ENCODE data around the gene RPS8. TPM values are rescaled to one million over a fixed set of nuclear protein-coding genes. Genes with fewer than 3 reads are reported as not detected.
A peak's percentile ranks its signal among the peaks of the same experiment; 100 is the strongest.
"Not testable (repeated sequence)": the region's sequence is repeated elsewhere in the genome, so short reads cannot be mapped to it uniquely, and the experiment has no call there.

Gene RPS8
- total and polyA plus RNA-seq, 7 experiments from 2014 or later = 954 to 3,409 (median 2,318) TPM

DNA sequence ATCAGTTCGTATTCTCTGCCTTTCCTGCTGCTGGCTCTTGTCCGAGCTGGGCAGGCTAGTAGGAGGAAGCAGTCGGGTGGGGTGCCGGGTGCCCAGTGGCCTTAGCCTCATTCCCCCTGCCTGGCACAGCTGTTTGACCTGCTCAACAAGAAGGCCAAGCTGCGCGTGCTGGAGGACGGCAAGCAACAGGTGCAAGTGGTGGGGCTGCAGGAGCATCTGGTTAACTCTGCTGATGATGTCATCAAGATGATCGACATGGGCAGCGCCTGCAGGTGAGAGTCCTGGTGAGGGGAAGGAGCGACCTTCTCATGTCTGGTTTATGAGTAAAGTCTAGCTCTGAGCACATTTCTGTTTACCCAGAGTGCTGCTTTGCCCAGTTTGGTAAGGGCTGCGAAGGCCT, 16.3 kb upstream of the RPS8 start:
- H3K4me3 Mint-ChIP-seq = no peak overlapping the region
- Histone ChIP-seq H3K4me3 (ENCODE audit: low read length) (no peak overlapping the region), H3K27ac (ENCODE audit: low read depth, low read length) (no peak overlapping the region), H3K4me1 (ENCODE audit: control insufficient read depth in 2 of 2, insufficient read depth in 2 of 2, low read length in 2 of 2) (no peaks in the 10 kb centered on the region), H3K36me3 (ENCODE audit: control insufficient read depth in 2 of 3, insufficient read depth in 3 of 3, low read length in 3 of 3) (no peaks in the 10 kb centered on the region), H3K27me3 (ENCODE audit: control insufficient read depth in 2 of 2, insufficient read depth in 2 of 2, low read length in 2 of 2) (no peaks in the 10 kb centered on the region), H3K9me3 (ENCODE audit: control insufficient read depth in 2 of 3, low read length in 3 of 3) (no peaks in the 10 kb centered on the region)
- ChIA-PET CTCF (no interaction called here), POLR2A (interaction anchor here (0.6 to 1.8 kb wide), 3 partner anchors 14 to 1791 kb away, joined by 3 to 5 read pairs (median 4); partner anchors contain the start of gene RNU5D-1)
- no peaks in the 10 kb centered on the region for H3K27me3 Mint-ChIP-seq
- ATAC-seq (no peak), DNase-seq (no peak)
- H3K27ac Mint-ChIP-seq = no peak overlapping the region
- peaks cover 0 to 34% (median 0%) of the 10 kb centered on the region in 5 donors for H3K36me3 Mint-ChIP-seq
- H3K9me3 Mint-ChIP-seq = no peaks in the 10 kb centered on the region
- peaks cover 0 to 12% (median 4%) of the 10 kb centered on the region in 7 donors for H3K4me1 Mint-ChIP-seq
- intact Hi-C loops (cut with micrococcal nuclease) = no loop called here

DNA sequence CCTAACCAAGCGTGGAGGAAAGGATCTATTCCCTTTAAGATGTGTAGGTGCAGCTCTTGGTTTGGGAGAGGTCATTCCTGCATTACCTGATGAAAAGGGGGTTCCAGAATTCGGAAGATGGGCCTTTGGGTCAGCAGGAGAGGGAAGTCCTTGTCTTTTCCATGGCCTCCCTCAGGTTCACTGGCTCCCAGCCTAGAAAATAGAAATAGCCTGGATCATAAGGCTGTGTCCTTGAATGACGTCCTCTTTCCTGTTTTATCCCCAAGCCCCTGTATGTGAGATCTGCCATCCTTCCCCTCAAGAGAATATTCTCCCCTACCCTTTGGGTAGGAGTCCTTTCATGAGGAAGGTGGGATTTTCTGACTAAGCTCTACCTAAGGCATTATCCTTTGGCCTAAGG, 14.5 kb upstream of the RPS8 start:
- H3K36me3 ChIP-seq (ENCODE audit: control insufficient read depth in 2 of 3, insufficient read depth in 3 of 3, low read length in 3 of 3) = no peaks in the 10 kb centered on the region
- Mint-ChIP-seq H3K27ac (no peak overlapping the region), H3K36me3 (peaks cover 0 to 25% (median 0%) of the 10 kb centered on the region in 5 donors), H3K9me3 (no peaks in the 10 kb centered on the region), H3K27me3 (no peaks in the 10 kb centered on the region), H3K4me1 (peaks cover 0 to 9% (median 4%) of the 10 kb centered on the region in 7 donors), H3K4me3 (no peak overlapping the region)
- H3K9me3 ChIP-seq (ENCODE audit: control insufficient read depth in 2 of 3, low read length in 3 of 3) = no peaks in the 10 kb centered on the region
- no peak overlapping the region for H3K27ac ChIP-seq (ENCODE audit: low read depth, low read length)
- ChIA-PET POLR2A (interaction anchor here (0.7 to 1.5 kb wide), 2 partner anchors 15 to 1306 kb away, joined by 4 read pairs; no protein-coding TSS in a partner anchor), CTCF (no interaction called here)
- no peak for DNase-seq
- H3K4me3 ChIP-seq (ENCODE audit: low read length) = no peak overlapping the region
- H3K27me3 ChIP-seq (ENCODE audit: control insufficient read depth in 2 of 2, insufficient read depth in 2 of 2, low read length in 2 of 2) = no peaks in the 10 kb centered on the region
- no peak for ATAC-seq
- H3K4me1 ChIP-seq (ENCODE audit: control insufficient read depth in 2 of 2, insufficient read depth in 2 of 2, low read length in 2 of 2) = no peaks in the 10 kb centered on the region
- intact Hi-C loops (cut with micrococcal nuclease) = no loop called here

DNA sequence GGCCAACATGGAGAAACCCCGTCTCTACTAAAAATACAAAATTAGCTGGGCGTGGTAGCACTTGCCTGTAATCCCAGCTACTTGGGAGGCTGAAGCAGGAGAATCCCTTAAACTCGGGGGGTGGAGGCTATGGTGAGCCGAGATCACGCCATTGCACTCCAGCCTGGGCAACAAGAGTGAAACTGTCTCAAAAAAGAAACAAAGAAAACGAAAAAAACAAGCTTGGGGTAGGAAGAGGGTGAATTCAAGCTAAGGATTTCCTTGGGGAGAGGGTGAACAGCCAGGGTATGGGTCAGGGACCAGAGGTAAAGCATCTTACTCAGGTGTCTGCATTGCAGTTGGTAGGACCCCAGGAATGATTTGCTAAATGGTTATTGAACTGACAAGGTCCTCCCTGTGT, 8.9 kb upstream of the RPS8 start:
- H3K9me3 Mint-ChIP-seq; ATAC-seq; H3K27ac Mint-ChIP-seq; H3K4me1 ChIP-seq (ENCODE audit: control insufficient read depth in 2 of 2, insufficient read depth in 2 of 2, low read length in 2 of 2); H3K9me3 ChIP-seq (ENCODE audit: control insufficient read depth in 2 of 3, low read length in 3 of 3); H3K4me1 Mint-ChIP-seq; H3K36me3 ChIP-seq (ENCODE audit: control insufficient read depth in 2 of 3, insufficient read depth in 3 of 3, low read length in 3 of 3); H3K27me3 Mint-ChIP-seq; H3K27me3 ChIP-seq (ENCODE audit: control insufficient read depth in 2 of 2, insufficient read depth in 2 of 2, low read length in 2 of 2); DNase-seq; H3K4me3 ChIP-seq (ENCODE audit: low read length); H3K27ac ChIP-seq (ENCODE audit: low read depth, low read length); intact Hi-C loops (cut with micrococcal nuclease); H3K4me3 Mint-ChIP-seq: not testable (repeated sequence)
- CTCF ChIA-PET = interaction anchor here (0.8 kb wide), 1 partner anchor 37 kb away, joined by 3 read pairs; no protein-coding TSS in a partner anchor
- POLR2A ChIA-PET = interaction anchor here (2.1 kb wide), 1 partner anchor 9 kb away, joined by 12 read pairs; the partner anchor contains the start of gene RPS8
- peaks cover 0 to 12% (median 0%) of the 10 kb centered on the region in 5 donors for H3K36me3 Mint-ChIP-seq

DNA sequence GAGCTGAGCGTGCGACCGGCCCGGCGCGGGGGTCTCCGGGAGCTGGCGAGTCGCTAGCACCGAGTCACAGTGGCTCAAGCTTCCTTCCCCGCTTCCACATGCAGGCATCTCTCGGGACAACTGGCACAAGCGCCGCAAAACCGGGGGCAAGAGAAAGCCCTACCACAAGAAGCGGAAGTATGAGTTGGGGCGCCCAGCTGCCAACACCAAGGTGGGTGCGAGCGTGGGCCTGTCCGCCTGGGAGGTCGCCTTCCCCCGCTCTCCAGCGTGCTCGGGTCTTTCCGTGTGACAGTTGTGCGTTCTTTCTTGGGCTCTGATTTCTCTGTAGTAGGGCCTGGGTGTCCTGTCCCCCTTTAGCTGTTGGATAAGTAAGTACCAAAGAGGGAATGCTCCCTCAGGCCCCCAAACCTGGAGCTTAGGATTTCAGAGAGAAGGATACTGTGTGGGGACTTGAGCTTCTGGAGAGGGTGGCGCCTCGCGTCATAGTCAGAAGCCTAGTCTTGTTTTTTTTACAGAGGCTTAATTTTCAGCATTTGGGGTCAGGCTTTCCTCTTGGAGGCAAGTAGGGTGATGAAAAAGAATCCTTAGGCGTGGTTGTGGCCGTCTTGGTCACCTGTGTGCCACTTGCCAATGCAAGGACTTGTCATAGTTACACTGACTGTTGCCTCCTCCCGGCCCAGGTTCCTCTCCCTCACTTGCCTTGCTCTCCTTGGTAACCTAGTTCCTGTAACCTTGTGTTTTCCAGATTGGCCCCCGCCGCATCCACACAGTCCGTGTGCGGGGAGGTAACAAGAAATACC, 790 bp downstream of the RPS8 start:
- DNase-seq (peak in 1 of 9 donors; percentile 24), ATAC-seq (peak; percentile 30)
- peak overlapping the region; percentile 91 to 98 (median 94) for H3K27ac Mint-ChIP-seq
- H3K9me3 Mint-ChIP-seq = no peaks in the 10 kb centered on the region
- Histone ChIP-seq H3K36me3 (ENCODE audit: control insufficient read depth in 2 of 3, insufficient read depth in 3 of 3, low read length in 3 of 3) (peaks cover 0 to 42% (median 7%) of the 10 kb centered on the region in 3 experiments), H3K27ac (ENCODE audit: low read depth, low read length) (peak overlapping the region; percentile 89), H3K9me3 (ENCODE audit: control insufficient read depth in 2 of 3, low read length in 3 of 3) (no peaks in the 10 kb centered on the region), H3K27me3 (ENCODE audit: control insufficient read depth in 2 of 2, insufficient read depth in 2 of 2, low read length in 2 of 2) (no peaks in the 10 kb centered on the region), H3K4me1 (ENCODE audit: control insufficient read depth in 2 of 2, insufficient read depth in 2 of 2, low read length in 2 of 2) (peaks cover 6 to 19% of the 10 kb centered on the region in 2 donors), H3K4me3 (ENCODE audit: low read length) (peak overlapping the region; percentile 99)
- intact Hi-C loops (cut with micrococcal nuclease) = loop anchor here (1.0 to 10.0 kb wide), 15 partner anchors 8 to 909 kb away; partner anchors contain the start of genes KIF2C (in 2 of the 2), PLK3 (in 2 of the 2), RNU5D-1 (in 2 of the 2) and UROD (in 2 of the 2)
- peaks cover 20 to 48% (median 38%) of the 10 kb centered on the region in 7 donors for H3K4me1 Mint-ChIP-seq
- ChIA-PET POLR2A (interaction anchor here (0.5 to 5.5 kb wide), 30 partner anchors 10 to 915 kb away, joined by 3 to 93 read pairs (median 5); partner anchors contain the start of genes BEST4, BTBD19, DYNLT4 and GPBP1L1), CTCF (interaction anchor here (0.6 to 1.6 kb wide), 9 partner anchors 8 to 973 kb away, joined by 3 to 8 read pairs (median 3); partner anchors contain the start of genes HECTD3 and PLK3)
- no peaks in the 10 kb centered on the region for H3K27me3 Mint-ChIP-seq
- peak overlapping the region; percentile 88 to 99 (median 92) for H3K4me3 Mint-ChIP-seq
- H3K36me3 Mint-ChIP-seq = peaks cover 8 to 42% (median 21%) of the 10 kb centered on the region in 5 donors

DNA sequence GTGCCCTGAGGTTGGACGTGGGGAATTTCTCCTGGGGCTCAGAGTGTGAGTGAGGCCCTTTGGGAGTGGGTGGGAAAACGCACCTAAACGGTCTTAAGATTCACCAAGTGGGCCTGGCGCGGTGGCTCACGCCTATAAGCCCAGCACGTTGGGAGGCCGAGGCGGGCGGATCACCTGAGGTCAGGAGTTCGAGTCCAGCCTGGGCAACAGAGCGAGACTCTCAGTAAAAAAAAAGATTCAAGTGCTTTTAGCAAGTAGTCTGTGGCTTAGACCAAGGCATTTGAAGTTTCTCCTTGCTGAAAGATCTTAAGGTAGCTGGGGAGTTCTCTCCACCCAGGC, 1.4 kb downstream of the RPS8 start:
- no peaks in the 10 kb centered on the region for H3K27me3 Mint-ChIP-seq
- peaks cover 8 to 47% (median 24%) of the 10 kb centered on the region in 5 donors for H3K36me3 Mint-ChIP-seq
- ChIA-PET POLR2A (interaction anchor here (0.6 to 5.5 kb wide), 18 partner anchors 11 to 724 kb away, joined by 3 to 93 read pairs (median 12); partner anchors contain the start of genes BEST4, BTBD19, DYNLT4 and HECTD3), CTCF (interaction anchor here (1.6 kb wide), 1 partner anchor 24 kb away, joined by 8 read pairs; the partner anchor contains the start of gene PLK3)
- Histone ChIP-seq H3K27ac (ENCODE audit: low read depth, low read length) (peak overlapping the region; percentile 89), H3K27me3 (ENCODE audit: control insufficient read depth in 2 of 2, insufficient read depth in 2 of 2, low read length in 2 of 2) (no peaks in the 10 kb centered on the region), H3K36me3 (ENCODE audit: control insufficient read depth in 2 of 3, insufficient read depth in 3 of 3, low read length in 3 of 3) (peaks cover 0 to 47% (median 7%) of the 10 kb centered on the region in 3 experiments), H3K4me1 (ENCODE audit: control insufficient read depth in 2 of 2, insufficient read depth in 2 of 2, low read length in 2 of 2) (peaks cover 6 to 19% of the 10 kb centered on the region in 2 donors), H3K4me3 (ENCODE audit: low read length) (peak overlapping the region; percentile 99), H3K9me3 (ENCODE audit: control insufficient read depth in 2 of 3, low read length in 3 of 3) (no peaks in the 10 kb centered on the region)
- no peaks in the 10 kb centered on the region for H3K9me3 Mint-ChIP-seq
- DNase-seq (no peak), ATAC-seq (no peak)
- peaks cover 20 to 53% (median 41%) of the 10 kb centered on the region in 7 donors for H3K4me1 Mint-ChIP-seq
- H3K27ac Mint-ChIP-seq = peak overlapping the region; percentile 91 to 98 (median 94)
- intact Hi-C loops (cut with micrococcal nuclease) = loop anchor here in 1 of 2 donors (10.0 kb wide), 1 partner anchor 908 kb away; the partner anchor contains the start of genes GPBP1L1 and TMEM69
- peak overlapping the region; percentile 88 to 99 (median 92) for H3K4me3 Mint-ChIP-seq

DNA sequence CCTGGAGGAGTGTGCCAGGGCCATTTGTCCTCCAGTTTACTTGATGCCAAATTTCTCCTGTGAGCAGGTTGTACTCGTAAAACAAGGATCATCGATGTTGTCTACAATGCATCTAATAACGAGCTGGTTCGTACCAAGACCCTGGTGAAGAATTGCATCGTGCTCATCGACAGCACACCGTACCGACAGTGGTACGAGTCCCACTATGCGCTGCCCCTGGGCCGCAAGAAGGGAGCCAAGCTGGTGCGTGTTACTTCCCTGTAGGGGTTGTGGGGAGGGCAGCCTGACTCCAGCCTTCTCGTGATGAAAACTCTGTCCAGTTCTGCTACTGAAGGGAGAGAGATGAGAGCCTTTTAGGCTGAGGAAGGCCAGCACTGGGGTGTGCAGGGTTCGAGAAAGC, 2.2 kb downstream of the RPS8 start:
- POLR2A ChIA-PET = interaction anchor here (0.8 to 5.5 kb wide), 8 partner anchors 10 to 518 kb away, joined by 3 to 93 read pairs (median 14); partner anchors contain the start of genes BEST4, BTBD19, DYNLT4 and RNU5D-1
- ATAC-seq (no peak), DNase-seq (no peak)
- Histone ChIP-seq H3K27ac (ENCODE audit: low read depth, low read length) (peak overlapping the region; percentile 89), H3K4me1 (ENCODE audit: control insufficient read depth in 2 of 2, insufficient read depth in 2 of 2, low read length in 2 of 2) (peaks cover 6 to 19% of the 10 kb centered on the region in 2 donors), H3K9me3 (ENCODE audit: control insufficient read depth in 2 of 3, low read length in 3 of 3) (no peaks in the 10 kb centered on the region), H3K27me3 (ENCODE audit: control insufficient read depth in 2 of 2, insufficient read depth in 2 of 2, low read length in 2 of 2) (no peaks in the 10 kb centered on the region), H3K36me3 (ENCODE audit: control insufficient read depth in 2 of 3, insufficient read depth in 3 of 3, low read length in 3 of 3) (peaks cover 0 to 47% (median 7%) of the 10 kb centered on the region in 3 experiments), H3K4me3 (ENCODE audit: low read length) (no peak overlapping the region)
- CTCF ChIA-PET = interaction anchor here (1.1 kb wide), 1 partner anchor 715 kb away, joined by 4 read pairs; no protein-coding TSS in a partner anchor
- Mint-ChIP-seq H3K27ac (peak overlapping the region; percentile 30 to 95 (median 77)), H3K36me3 (peaks cover 8 to 53% (median 24%) of the 10 kb centered on the region in 5 donors), H3K9me3 (no peaks in the 10 kb centered on the region), H3K4me1 (peaks cover 20 to 53% (median 41%) of the 10 kb centered on the region in 7 donors), H3K4me3 (peak overlapping the region; percentile 8 to 99 (median 88)), H3K27me3 (no peaks in the 10 kb centered on the region)
- intact Hi-C loops (cut with micrococcal nuclease) = loop anchor here in 1 of 2 donors (10.0 kb wide), 1 partner anchor 907 kb away; the partner anchor contains the start of genes GPBP1L1 and TMEM69

Measured in naive thymus-derived CD4-positive, alpha-beta T cell (primary cell).